HFFc6 (cell line): ENCODE data around the gene TDP2. TPM values are rescaled to one million over a fixed set of nuclear protein-coding genes. Genes with fewer than 3 reads are reported as not detected.
A peak's percentile ranks its signal among the peaks of the same experiment; 100 is the strongest.

Experiments used
- DNase-seq: peaks from one replicate; pipeline ENCODE4 v3.0.0-alpha.2; 2018
- H3K27ac Mint-ChIP-seq: 2 replicates; pipeline ENCODE4 v1.8.0; 2020; ENCODE audit warnings: mild to moderate bottlenecking, mixed read lengths
- H3K27me3 Mint-ChIP-seq: 2 replicates; pipeline ENCODE4 v1.8.0; 2021; ENCODE audit warnings: mild to moderate bottlenecking, moderate library complexity, mixed read lengths; ENCODE audit not compliant: insufficient read depth
- H3K36me3 Mint-ChIP-seq: 2 replicates; pipeline ENCODE4 v1.8.0; 2021; ENCODE audit warnings: low read depth, mixed read lengths
- H3K4me1 Mint-ChIP-seq: 2 replicates; pipeline ENCODE4 v1.8.0; 2020; ENCODE audit warnings: low read depth, mixed read lengths
- H3K4me3 Mint-ChIP-seq: 2 replicates; pipeline ENCODE4 v1.8.0; 2020; ENCODE audit warnings: mild to moderate bottlenecking, moderate library complexity, mixed read lengths
- H3K9me3 Mint-ChIP-seq: 2 replicates; pipeline ENCODE4 v1.8.0; 2020; ENCODE audit warnings: mild to moderate bottlenecking, mixed read lengths
- CTCF ChIP-seq: fragments of 200-600 bp; sonication (generic); IDR thresholded peaks from 2 replicates; pipeline ENCODE4 v1.5.0; 2021; ENCODE audit warnings: antibody characterized with exemption, mild to moderate bottlenecking
- long read RNA-seq: library from polyadenylated mRNA; unstranded; transcript quantifications from one replicate; pipeline ENCODE4 v2.0.0, GENCODE V29; 2019
- total RNA-seq, 6 experiments: library from RNA; stranded (reverse); fragmentation: NEBNext Ultra II Directional; extraction: Animal tissue kit (Norgen Biotek cat#: 25700); gene quantifications; 2 replicates in 1 of 6; 3 replicates in 5 of 6; pipeline ENCODE4 v1.2.3, GENCODE V29; 2021

The TDP2 gene
- total RNA-seq: 10 to 100 TPM; 27.3 to 33.6 (median 30.7) TPM
- long read RNA-seq, transcript TDP2-202 (7 exons, 2,071 nt): major isoform, 19 of 24 reads
- long read RNA-seq, partial matches to known transcripts: 5 of 24 reads
- long read RNA-seq, other reads (novel, unspliced or antisense): 0 of 24 reads

- DNase-seq: peak; percentile 96
- Mint-ChIP-seq H3K27ac (peak within 1 kb of the TSS; percentile 96), H3K36me3 (peaks cover 35% of the 10 kb centered on the region), H3K4me3 (peak within 1 kb of the TSS; percentile 97), H3K4me1 (peaks cover 23% of the 10 kb centered on the region), H3K9me3 (peaks cover 7% of the 10 kb centered on the region), H3K27me3 (peaks cover 1% of the 10 kb centered on the region; the same call in 1 of the 2 replicates)
- peak; percentile 72 for TF ChIP-seq CTCF
Measured at GRCh38 chr6:24666641-24667377, at the start of gene TDP2, which contains the start of gene ACOT13. TSS of gene TDP2 (minus strand) at chr6:24666899. CDS start at chr6:24666862, 37 bp downstream. TSS of gene ACOT13 (plus strand) at chr6:24667077. CDS start at chr6:24667264, 187 bp downstream.

DNA sequence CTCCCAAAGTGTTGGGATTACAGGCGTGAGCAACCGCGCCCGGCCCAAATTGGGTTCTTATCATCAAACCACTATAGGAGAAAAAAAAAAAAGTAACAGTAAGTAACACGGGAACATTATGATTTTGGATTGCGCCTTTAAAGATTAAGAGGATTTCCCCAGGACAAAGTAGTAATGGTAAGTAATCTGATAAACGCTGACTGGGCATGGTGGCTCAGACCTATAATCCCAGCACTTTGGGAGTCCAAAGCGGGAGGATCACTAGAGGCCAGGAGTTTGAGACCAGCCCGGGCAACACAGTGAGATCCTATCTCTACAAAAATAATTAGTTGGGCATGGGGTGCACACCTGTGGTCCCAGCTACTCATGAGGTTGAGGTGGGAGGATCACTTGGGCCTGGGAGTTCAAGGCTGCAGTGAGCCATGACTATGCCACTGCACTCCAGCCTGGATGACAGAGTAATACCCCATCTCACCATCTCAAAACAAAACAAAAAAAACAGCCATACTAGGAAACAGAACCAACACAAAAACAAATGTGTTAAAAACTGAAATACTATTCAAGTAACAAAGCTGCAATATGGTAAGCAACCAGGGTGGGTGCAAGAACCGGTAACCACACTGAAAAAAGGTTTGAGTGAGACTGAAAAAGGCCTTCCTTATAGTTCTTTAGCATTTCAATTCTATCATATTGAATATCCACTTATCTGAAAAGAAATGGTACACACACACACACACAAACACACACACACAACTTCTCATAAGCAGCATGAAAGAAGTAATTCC lies 44.0 kb upstream of the TDP2 start:
- no peak for DNase-seq
- Mint-ChIP-seq H3K36me3 (peaks cover 50% of the 10 kb centered on the region), H3K4me1 (peaks cover 22% of the 10 kb centered on the region), H3K27me3 (peaks cover 2% of the 10 kb centered on the region; the same call in 1 of the 2 replicates), H3K9me3 (no peaks in the 10 kb centered on the region), H3K27ac (peak overlapping the region; percentile 6), H3K4me3 (no peak overlapping the region)
- no peak for TF ChIP-seq CTCF

DNA sequence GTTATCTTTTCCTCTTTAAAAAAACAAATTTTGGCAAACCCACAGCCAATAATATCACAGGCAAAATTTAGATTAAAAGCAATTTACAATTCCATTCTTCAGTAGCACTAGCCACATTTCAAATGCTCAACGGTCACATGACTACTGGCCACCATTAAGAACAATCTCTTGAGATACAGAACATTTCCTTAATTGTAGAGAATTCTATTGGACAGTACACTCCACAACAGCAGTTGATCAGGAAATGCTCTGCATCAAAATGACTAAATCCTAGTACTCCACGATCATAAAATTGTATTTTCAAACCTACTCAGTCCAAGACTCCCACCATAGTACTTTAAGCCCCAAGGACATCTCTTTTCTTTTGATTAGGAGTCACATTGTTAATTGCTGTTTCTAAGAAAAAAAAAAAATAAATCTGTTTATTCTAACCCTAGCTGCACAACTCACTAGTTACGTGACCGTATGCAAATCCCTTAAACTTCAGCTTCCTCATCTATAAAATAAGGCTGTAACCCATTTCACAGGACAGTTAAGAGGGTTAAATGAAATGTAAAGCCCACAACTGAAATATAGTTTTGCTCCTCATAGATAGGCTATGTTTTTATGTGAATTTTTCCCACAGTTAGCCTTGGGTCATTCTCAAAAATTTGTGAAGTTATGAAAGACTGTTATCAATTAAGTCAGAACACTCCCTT lies 42.5 kb upstream of the TDP2 start:
- Mint-ChIP-seq H3K27ac (no peak overlapping the region; the same call in 1 of the 2 replicates), H3K4me1 (peaks cover 12% of the 10 kb centered on the region), H3K9me3 (no peaks in the 10 kb centered on the region), H3K4me3 (no peak overlapping the region), H3K27me3 (no peaks in the 10 kb centered on the region; the same call in 1 of the 2 replicates), H3K36me3 (peaks cover 45% of the 10 kb centered on the region)
- no peak for DNase-seq
- no peak for TF ChIP-seq CTCF

DNA sequence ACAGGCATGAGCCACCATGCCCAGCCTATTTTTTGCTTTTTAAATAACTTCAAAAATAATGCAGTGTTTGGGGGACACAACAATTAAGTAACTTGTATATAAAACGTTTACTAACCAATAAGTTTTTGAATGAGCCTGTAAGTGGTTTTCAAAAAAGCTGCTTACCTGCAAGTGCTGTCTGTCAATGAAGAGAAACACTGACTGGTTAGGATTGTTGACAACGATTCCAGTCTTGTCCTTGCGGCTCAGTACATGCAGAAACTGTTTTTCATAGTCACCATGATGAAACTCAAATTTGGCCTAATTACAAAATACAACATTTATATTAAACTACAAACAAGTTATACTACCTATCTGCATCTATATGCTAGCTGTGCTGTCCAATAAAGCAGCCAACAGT lies 41.9 kb upstream of the TDP2 start:
- no peak overlapping the region; the same call in 1 of the 2 replicates for H3K27ac Mint-ChIP-seq
- no peak overlapping the region for H3K4me3 Mint-ChIP-seq
- H3K9me3 Mint-ChIP-seq: no peaks in the 10 kb centered on the region
- DNase-seq: no peak
- H3K27me3 Mint-ChIP-seq: no peaks in the 10 kb centered on the region; the same call in 1 of the 2 replicates
- no peak for TF ChIP-seq CTCF
- peaks cover 45% of the 10 kb centered on the region for H3K36me3 Mint-ChIP-seq
- H3K4me1 Mint-ChIP-seq: peaks cover 6% of the 10 kb centered on the region

- Mint-ChIP-seq H3K4me3 (no peak overlapping the region), H3K9me3 (no peaks in the 10 kb centered on the region), H3K4me1 (no peaks in the 10 kb centered on the region; the same call in 1 of the 2 replicates), H3K36me3 (peaks cover 37% of the 10 kb centered on the region), H3K27me3 (no peaks in the 10 kb centered on the region; the same call in 1 of the 2 replicates), H3K27ac (no peak overlapping the region)
- no peak for TF ChIP-seq CTCF
- DNase-seq: no peak
Measured at GRCh38 chr6:24704468-24704867, 37.8 kb upstream of the TDP2 start.
